Skeletal muscle cell (primary cell): ENCODE measurements around the gene MYH7B.

ENCODE experiments used
- DNase-seq: peaks from one replicate; pipeline ENCODE4 v3.0.0-alpha.2; 2010; ENCODE audit warnings: low read depth
- H3K4me3 ChIP-seq: 2 replicates; pipeline ENCODE4 v1.5.1; 2011; ENCODE audit warnings: low read depth, mild to moderate bottlenecking, control low read depth, low read length, moderate library complexity

MYH7B gene

GRCh38 chr20:34970846-34971560 is 15.3 kb downstream of the MYH7B start:
- no peak overlapping the region for H3K4me3 ChIP-seq
- no peak for DNase-seq

GRCh38 chr20:34971561-34972235 is 16.0 kb downstream of the MYH7B start:
- DNase-seq, result no peak
- H3K4me3 ChIP-seq, result no peak overlapping the region

GRCh38 chr20:34974246-34974645 is 18.6 kb downstream of the MYH7B start:
- DNase-seq, result no peak
- H3K4me3 ChIP-seq, result no peak overlapping the region

- no peak for DNase-seq
Observed at GRCh38 chr20:34976286-34976685, 20.6 kb downstream of the MYH7B start.

GRCh38 chr20:34977365-34978091 is 21.9 kb downstream of the MYH7B start:
- no peak overlapping the region for H3K4me3 ChIP-seq
- no peak for DNase-seq

More at GRCh38 chr20:34976286-34976685, 20.6 kb downstream of the MYH7B start:
- H3K4me3 ChIP-seq, result no peak overlapping the region

- H3K4me3 ChIP-seq, result no peak overlapping the region
- DNase-seq, result no peak
Observed at GRCh38 chr20:34978092-34978744, 22.6 kb downstream of the MYH7B start.

GRCh38 chr20:34979366-34980153 is 23.9 kb downstream of the MYH7B start:
- no peak overlapping the region for H3K4me3 ChIP-seq
- DNase-seq, result no peak

GRCh38 chr20:34980543-34981233 is 25.0 kb downstream of the MYH7B start:
- no peak for DNase-seq
- no peak overlapping the region for H3K4me3 ChIP-seq

GRCh38 chr20:34982270-34983088 is 26.8 kb downstream of the MYH7B start:
- H3K4me3 ChIP-seq, result no peak overlapping the region
- DNase-seq, result no peak

GRCh38 chr20:34983089-34983820 is 27.6 kb downstream of the MYH7B start:
- no peak for DNase-seq
- H3K4me3 ChIP-seq, result no peak overlapping the region

- H3K4me3 ChIP-seq, result no peak overlapping the region
- DNase-seq, result no peak
Observed at GRCh38 chr20:34983995-34984735, 28.5 kb downstream of the MYH7B start.

GRCh38 chr20:34984756-34985261 is 29.1 kb downstream of the MYH7B start:
- DNase-seq, result no peak
- no peak overlapping the region for H3K4me3 ChIP-seq

GRCh38 chr20:34985461-34986310 is 30.0 kb downstream of the MYH7B start:
- no peak for DNase-seq
- H3K4me3 ChIP-seq, result no peak overlapping the region

- H3K4me3 ChIP-seq, result no peak overlapping the region
Observed at GRCh38 chr20:34986311-34987287, 30.9 kb downstream of the MYH7B start.

More at GRCh38 chr20:34986311-34987287, 30.9 kb downstream of the MYH7B start:
- no peak for DNase-seq
